Naive thymus-derived CD4-positive, alpha-beta T cell (primary cell): ENCODE data around the gene KCNE4. TPM values are rescaled to one million over a fixed set of nuclear protein-coding genes. Genes with fewer than 3 reads are reported as not detected.

ENCODE experiments used
- ATAC-seq: fragments of 150-1000 bp; cut with Tn5 transposase; 2 replicates; pipeline ENCODE4 v1.10.0; 2021; ENCODE audit warnings: mild to moderate bottlenecking, moderate library complexity
- CTCF ChIA-PET: fragments of 350-600 bp; sonication (Branson Sonifier 250); formaldehyde crosslinking; loops from one replicate; lab custom pipeline; 2021; ENCODE audit warnings: antibody characterized with exemption; lab: Charles Lee
- POLR2A ChIA-PET: fragments of 350-600 bp; sonication (Branson Sonifier 250); formaldehyde crosslinking; loops from one replicate; lab custom pipeline; 2021; ENCODE audit warnings: antibody characterized with exemption, inconsistent platforms; lab: Charles Lee
- DNase-seq, 9 donors: peaks; one replicate each; pipeline versions ENCODE4 v3.0.0 to v3.0.0-alpha.2; 2020 to 2022; ENCODE audit warnings: mixed read lengths in 1 of 9
- H3K27ac ChIP-seq: one replicate; pipeline ENCODE4 v1.7.0; 2013; ENCODE audit warnings: mild to moderate bottlenecking, low read depth, low read length, moderate library complexity
- H3K27me3 ChIP-seq, 2 donors: one replicate each; pipeline ENCODE4 v1.7.0; 2013; ENCODE audit warnings: low read length in 2 of 2, mild to moderate bottlenecking in 2 of 2, moderate library complexity in 2 of 2; ENCODE audit not compliant: control insufficient read depth in 2 of 2, insufficient read depth in 2 of 2
- H3K36me3 ChIP-seq, 3 experiments: 1 replicate in 2 of 3; 2 replicates in 1 of 3; pipeline ENCODE4 v1.7.0; 2013; ENCODE audit warnings: low read length in 3 of 3, mild to moderate bottlenecking in 3 of 3, moderate library complexity in 1 of 3; ENCODE audit not compliant: insufficient read depth in 3 of 3, control insufficient read depth in 2 of 3
- H3K4me1 ChIP-seq, 2 donors: one replicate each; pipeline ENCODE4 v1.7.0; 2013; ENCODE audit warnings: low read length in 2 of 2, mild to moderate bottlenecking in 2 of 2, moderate library complexity in 1 of 2; ENCODE audit not compliant: control insufficient read depth in 2 of 2, insufficient read depth in 2 of 2
- H3K4me3 ChIP-seq: 2 replicates; pipeline ENCODE4 v1.7.0; 2013; ENCODE audit warnings: mild to moderate bottlenecking, low read length
- H3K9me3 ChIP-seq, 3 experiments: 1 replicate in 2 of 3; 2 replicates in 1 of 3; pipeline ENCODE4 v1.7.0; 2013; ENCODE audit warnings: low read length in 3 of 3; ENCODE audit not compliant: control insufficient read depth in 2 of 3
- H3K27ac Mint-ChIP-seq, 9 donors: one replicate each; pipeline ENCODE4 v1.8.0; 2020 to 2022; ENCODE audit warnings: mixed read lengths in 9 of 9, mild to moderate bottlenecking in 8 of 9, moderate library complexity in 5 of 9, inconsistent platforms in 2 of 9
- H3K27me3 Mint-ChIP-seq, 5 donors: one replicate each; pipeline ENCODE4 v1.8.0; 2021 to 2022; ENCODE audit warnings: mixed read lengths in 5 of 5, mild to moderate bottlenecking in 1 of 5
- H3K36me3 Mint-ChIP-seq, 5 donors: one replicate each; pipeline ENCODE4 v1.8.0; 2020 to 2022; ENCODE audit warnings: mixed read lengths in 5 of 5, mild to moderate bottlenecking in 3 of 5, inconsistent platforms in 1 of 5
- H3K4me1 Mint-ChIP-seq, 7 donors: one replicate each; pipeline ENCODE4 v1.8.0; 2020 to 2022; ENCODE audit warnings: mixed read lengths in 7 of 7, mild to moderate bottlenecking in 3 of 7, inconsistent platforms in 1 of 7
- H3K4me3 Mint-ChIP-seq, 10 donors: one replicate each; pipeline ENCODE4 v1.8.0; 2020 to 2022; ENCODE audit warnings: mild to moderate bottlenecking in 10 of 10, mixed read lengths in 10 of 10, moderate library complexity in 6 of 10, inconsistent platforms in 2 of 10
- H3K9me3 Mint-ChIP-seq, 11 donors: one replicate each; pipeline ENCODE4 v1.8.0; 2020 to 2022; ENCODE audit warnings: mixed read lengths in 11 of 11, mild to moderate bottlenecking in 4 of 11, inconsistent platforms in 1 of 11, moderate library complexity in 1 of 11
- intact Hi-C, 2 donors: fragments of 100-400 bp; cut with micrococcal nuclease; formaldehyde crosslinking; loops; one replicate each; pipeline ENCODE4 v1.15.1; 2023
- polyA plus RNA-seq, 2 donors: library from polyadenylated mRNA; unstranded; fragments of 300-500 nt; fragmentation: Illumina TruSeq; gene quantifications; one replicate each; pipeline ENCODE4 v1.2.3, GENCODE V29; 2021
- total RNA-seq, 6 experiments: library from RNA in 5 of 6; stranded (reverse) in 5 of 6; gene quantifications; 1 replicate in 5 of 6; 2 replicates in 1 of 6; pipeline ENCODE4 v1.2.3 and lab custom pipeline; 2021 to 2026

The KCNE4 gene
- total and polyA plus RNA-seq, 7 experiments from 2014 or later = not detected

GRCh38 chr2:223066721-223067120 is 14.7 kb downstream of the KCNE4 start:
- CTCF ChIA-PET = no interaction called here
- no peaks in the 10 kb centered on the region for H3K27me3 ChIP-seq
- POLR2A ChIA-PET = no interaction called here
- Mint-ChIP-seq H3K9me3 (no peaks in the 10 kb centered on the region), H3K36me3 (no peaks in the 10 kb centered on the region), H3K4me3 (no peak overlapping the region), H3K27me3 (peaks cover 7 to 22% (median 8%) of the 10 kb centered on the region in 5 donors), H3K4me1 (no peaks in the 10 kb centered on the region), H3K27ac (no peak overlapping the region)
- ATAC-seq (no peak), DNase-seq (no peak)
- intact Hi-C loops = no loop called here
- H3K27ac ChIP-seq = no peak overlapping the region
- no peak overlapping the region for H3K4me3 ChIP-seq
- H3K9me3 ChIP-seq = no peaks in the 10 kb centered on the region
- H3K4me1 ChIP-seq = no peaks in the 10 kb centered on the region
- no peaks in the 10 kb centered on the region for H3K36me3 ChIP-seq

- ChIA-PET POLR2A (no interaction called here), CTCF (no interaction called here)
- Histone ChIP-seq H3K4me3 (no peak overlapping the region), H3K27me3 (no peaks in the 10 kb centered on the region), H3K9me3 (no peaks in the 10 kb centered on the region), H3K27ac (no peak overlapping the region), H3K36me3 (no peaks in the 10 kb centered on the region), H3K4me1 (no peaks in the 10 kb centered on the region)
- no peak overlapping the region for H3K4me3 Mint-ChIP-seq
- no peaks in the 10 kb centered on the region for H3K36me3 Mint-ChIP-seq
- no peak for DNase-seq
- no peak for ATAC-seq
- intact Hi-C loops = no loop called here
- no peaks in the 10 kb centered on the region for H3K4me1 Mint-ChIP-seq
- peaks cover 2 to 13% (median 11%) of the 10 kb centered on the region in 5 donors for H3K27me3 Mint-ChIP-seq
- no peaks in the 10 kb centered on the region for H3K9me3 Mint-ChIP-seq
- no peak overlapping the region for H3K27ac Mint-ChIP-seq
Observed at GRCh38 chr2:223068071-223068470, 16.1 kb downstream of the KCNE4 start.

- ChIA-PET POLR2A (no interaction called here), CTCF (no interaction called here)
- no peak overlapping the region for H3K4me3 Mint-ChIP-seq
- H3K27ac Mint-ChIP-seq = no peak overlapping the region
- H3K9me3 Mint-ChIP-seq = no peaks in the 10 kb centered on the region
- H3K4me1 Mint-ChIP-seq = no peaks in the 10 kb centered on the region
- H3K36me3 ChIP-seq = no peaks in the 10 kb centered on the region
- no peaks in the 10 kb centered on the region for H3K9me3 ChIP-seq
- intact Hi-C loops = no loop called here
- no peaks in the 10 kb centered on the region for H3K36me3 Mint-ChIP-seq
- H3K27ac ChIP-seq = no peak overlapping the region
- H3K4me3 ChIP-seq = no peak overlapping the region
- DNase-seq (no peak), ATAC-seq (no peak)
- no peaks in the 10 kb centered on the region for H3K4me1 ChIP-seq
- H3K27me3 Mint-ChIP-seq = peaks cover 0 to 12% (median 4%) of the 10 kb centered on the region in 5 donors
- H3K27me3 ChIP-seq = no peaks in the 10 kb centered on the region
Observed at GRCh38 chr2:223069465-223069864, 17.5 kb downstream of the KCNE4 start.

GRCh38 chr2:223069988-223070387 is 18.0 kb downstream of the KCNE4 start:
- Histone ChIP-seq H3K36me3 (no peaks in the 10 kb centered on the region), H3K4me1 (no peaks in the 10 kb centered on the region), H3K4me3 (no peak overlapping the region), H3K27ac (no peak overlapping the region), H3K9me3 (no peaks in the 10 kb centered on the region), H3K27me3 (no peaks in the 10 kb centered on the region)
- no peak overlapping the region for H3K4me3 Mint-ChIP-seq
- DNase-seq = no peak
- intact Hi-C loops = no loop called here
- no peaks in the 10 kb centered on the region for H3K36me3 Mint-ChIP-seq
- ChIA-PET POLR2A (no interaction called here), CTCF (no interaction called here)
- no peak for ATAC-seq
- no peak overlapping the region for H3K27ac Mint-ChIP-seq
- no peaks in the 10 kb centered on the region for H3K4me1 Mint-ChIP-seq
- peaks cover 0 to 12% (median 4%) of the 10 kb centered on the region in 5 donors for H3K27me3 Mint-ChIP-seq
- no peaks in the 10 kb centered on the region for H3K9me3 Mint-ChIP-seq

GRCh38 chr2:223071139-223071538 is 19.1 kb downstream of the KCNE4 start:
- no peaks in the 10 kb centered on the region for H3K9me3 ChIP-seq
- no peaks in the 10 kb centered on the region for H3K27me3 ChIP-seq
- Mint-ChIP-seq H3K36me3 (no peaks in the 10 kb centered on the region), H3K9me3 (peaks cover 0 to 5% (median 0%) of the 10 kb centered on the region in 11 donors), H3K27ac (no peak overlapping the region), H3K4me1 (no peaks in the 10 kb centered on the region), H3K27me3 (peaks cover 2 to 5% (median 4%) of the 10 kb centered on the region in 5 donors), H3K4me3 (no peak overlapping the region)
- ATAC-seq (no peak), DNase-seq (no peak)
- no peaks in the 10 kb centered on the region for H3K36me3 ChIP-seq
- H3K4me3 ChIP-seq = no peak overlapping the region
- no peaks in the 10 kb centered on the region for H3K4me1 ChIP-seq
- ChIA-PET CTCF (no interaction called here), POLR2A (no interaction called here)
- no peak overlapping the region for H3K27ac ChIP-seq
- intact Hi-C loops = no loop called here

- DNase-seq (no peak), ATAC-seq (no peak)
- Histone ChIP-seq H3K27me3 (no peaks in the 10 kb centered on the region), H3K9me3 (no peaks in the 10 kb centered on the region), H3K4me1 (no peaks in the 10 kb centered on the region), H3K36me3 (no peaks in the 10 kb centered on the region), H3K4me3 (no peak overlapping the region), H3K27ac (no peak overlapping the region)
- CTCF ChIA-PET = no interaction called here
- H3K4me1 Mint-ChIP-seq = no peaks in the 10 kb centered on the region
- no peak overlapping the region for H3K27ac Mint-ChIP-seq
- no peaks in the 10 kb centered on the region for H3K36me3 Mint-ChIP-seq
- H3K4me3 Mint-ChIP-seq = no peak overlapping the region
- intact Hi-C loops = no loop called here
- H3K9me3 Mint-ChIP-seq = peaks cover 0 to 8% (median 0%) of the 10 kb centered on the region in 11 donors
- POLR2A ChIA-PET = no interaction called here
- H3K27me3 Mint-ChIP-seq = peaks cover 0 to 9% (median 5%) of the 10 kb centered on the region in 5 donors
Observed at GRCh38 chr2:223072826-223073225, 20.8 kb downstream of the KCNE4 start.

GRCh38 chr2:223075301-223076270 is 23.6 kb downstream of the KCNE4 start:
- ATAC-seq (no peak), DNase-seq (no peak)
- Mint-ChIP-seq H3K27me3 (peaks cover 0 to 16% (median 7%) of the 10 kb centered on the region in 5 donors), H3K4me1 (no peaks in the 10 kb centered on the region), H3K9me3 (peaks cover 0 to 8% (median 0%) of the 10 kb centered on the region in 11 donors), H3K27ac (no peak overlapping the region), H3K4me3 (no peak overlapping the region), H3K36me3 (no peaks in the 10 kb centered on the region)
- intact Hi-C loops = no loop called here
- ChIA-PET POLR2A (no interaction called here), CTCF (no interaction called here)
- Histone ChIP-seq H3K27me3 (no peaks in the 10 kb centered on the region), H3K9me3 (no peaks in the 10 kb centered on the region), H3K36me3 (no peaks in the 10 kb centered on the region), H3K4me1 (no peaks in the 10 kb centered on the region), H3K4me3 (no peak overlapping the region), H3K27ac (no peak overlapping the region)
